ENCODE results near the gene TAS2R7. TPM values are rescaled to one million over a fixed set of nuclear protein-coding genes. Genes with fewer than 3 reads are reported as not detected.

The TAS2R7 gene
- not detected in 2 replicates for total RNA-seq

- no peaks in the 10 kb centered on the region for H3K4me1 Mint-ChIP-seq (ENCODE audit: low read depth)
- H3K27me3 Mint-ChIP-seq (ENCODE audit: low read depth), result peaks cover 19% of the 10 kb centered on the region
Measured at GRCh38 chr12:10802587-10802986, at the start of gene TAS2R7. Gene TAS2R7, minus strand, starts transcription at chr12:10802627. Its CDS starts 57 bp downstream, at chr12:10802570.

DNA sequence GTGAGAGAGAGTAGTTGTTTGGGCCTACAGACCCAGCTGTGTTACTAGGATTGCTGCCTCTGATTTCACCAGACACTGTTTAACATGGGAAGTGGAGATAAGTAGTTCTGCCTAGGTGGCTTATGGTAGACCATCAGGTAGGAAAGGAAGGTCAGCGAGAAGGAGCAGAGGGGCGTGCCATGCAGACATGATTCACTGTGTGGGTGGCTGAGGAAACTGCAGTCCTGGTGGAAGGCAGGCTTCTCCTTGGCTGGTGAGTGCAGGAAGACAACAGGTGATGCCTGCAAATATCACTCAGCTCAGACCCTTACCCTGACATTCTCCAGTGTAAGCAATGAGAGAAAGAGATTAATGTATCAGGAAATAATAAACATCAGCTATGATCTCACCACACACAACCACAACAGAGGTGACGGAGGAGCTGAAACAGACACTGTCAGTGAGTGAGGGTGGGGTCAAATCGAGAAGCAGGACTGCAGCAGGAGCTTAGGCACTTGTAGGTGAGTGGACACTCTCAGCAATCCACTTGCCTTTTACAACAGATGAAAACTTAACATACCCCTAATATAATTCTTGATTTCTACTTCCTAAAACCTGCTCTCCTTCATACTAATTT, 48.9 kb upstream of the TAS2R7 start:
- intact Hi-C loops (cut with micrococcal nuclease), result no loop called here
- DNase-seq (ENCODE audit: low spot score), result no peak
- H3K36me3 Mint-ChIP-seq (ENCODE audit: low read depth), result peaks cover 22% of the 10 kb centered on the region
- peaks cover 8% of the 10 kb centered on the region for H3K9me3 Mint-ChIP-seq
- H3K4me1 Mint-ChIP-seq (ENCODE audit: low read depth), result peaks cover 32% of the 10 kb centered on the region
- no peak overlapping the region for H3K27ac Mint-ChIP-seq
- no peak overlapping the region for H3K4me3 Mint-ChIP-seq (ENCODE audit: low read depth)
- H3K27me3 Mint-ChIP-seq (ENCODE audit: low read depth), result no peaks in the 10 kb centered on the region

More at GRCh38 chr12:10802587-10802986, at the start of gene TAS2R7:
- H3K36me3 Mint-ChIP-seq (ENCODE audit: low read depth), result no peaks in the 10 kb centered on the region
- no peaks in the 10 kb centered on the region for H3K9me3 Mint-ChIP-seq
- H3K27ac Mint-ChIP-seq, result no peak within 1 kb of the TSS
- intact Hi-C loops (cut with micrococcal nuclease), result no loop called here
- no peak for DNase-seq (ENCODE audit: low spot score)
- H3K4me3 Mint-ChIP-seq (ENCODE audit: low read depth), result no peak within 1 kb of the TSS

- intact Hi-C loops (cut with micrococcal nuclease), result no loop called here
- peak; percentile 34 for DNase-seq (ENCODE audit: low spot score)
- no peak within 1 kb of the TSS for H3K27ac Mint-ChIP-seq
Measured at GRCh38 chr12:10849425-10849878, 47.0 kb upstream of the TAS2R7 start, which contains the start of gene PRR4. Gene PRR4, minus strand, starts transcription at chr12:10849475. Its CDS starts 38 bp downstream, at chr12:10849437.

GRCh38 chr12:10847744-10848143, 45.3 kb upstream of the TAS2R7 start:
- Mint-ChIP-seq H3K4me3 (ENCODE audit: low read depth) (no peak overlapping the region), H3K27me3 (ENCODE audit: low read depth) (no peaks in the 10 kb centered on the region), H3K4me1 (ENCODE audit: low read depth) (peaks cover 32% of the 10 kb centered on the region), H3K27ac (no peak overlapping the region), H3K36me3 (ENCODE audit: low read depth) (peaks cover 15% of the 10 kb centered on the region), H3K9me3 (no peaks in the 10 kb centered on the region)
- intact Hi-C loops (cut with micrococcal nuclease), result no loop called here
- DNase-seq (ENCODE audit: low spot score), result no peak

More at GRCh38 chr12:10849425-10849878, 47.0 kb upstream of the TAS2R7 start, which contains the start of gene PRR4:
- no peak within 1 kb of the TSS for H3K4me3 Mint-ChIP-seq (ENCODE audit: low read depth)
- H3K9me3 Mint-ChIP-seq, result no peaks in the 10 kb centered on the region
- H3K4me1 Mint-ChIP-seq (ENCODE audit: low read depth), result peaks cover 32% of the 10 kb centered on the region
- H3K36me3 Mint-ChIP-seq (ENCODE audit: low read depth), result peaks cover 15% of the 10 kb centered on the region
- H3K27me3 Mint-ChIP-seq (ENCODE audit: low read depth), result no peaks in the 10 kb centered on the region

GRCh38 chr12:10842862-10843261, 40.4 kb upstream of the TAS2R7 start:
- no peak for DNase-seq (ENCODE audit: low spot score)
- no peaks in the 10 kb centered on the region for H3K9me3 Mint-ChIP-seq
- H3K27ac Mint-ChIP-seq, result no peak overlapping the region
- no peaks in the 10 kb centered on the region for H3K27me3 Mint-ChIP-seq (ENCODE audit: low read depth)
- peaks cover 4% of the 10 kb centered on the region for H3K36me3 Mint-ChIP-seq (ENCODE audit: low read depth)
- H3K4me3 Mint-ChIP-seq (ENCODE audit: low read depth), result no peak overlapping the region
- H3K4me1 Mint-ChIP-seq (ENCODE audit: low read depth), result no peaks in the 10 kb centered on the region
- intact Hi-C loops (cut with micrococcal nuclease), result no loop called here

DNA sequence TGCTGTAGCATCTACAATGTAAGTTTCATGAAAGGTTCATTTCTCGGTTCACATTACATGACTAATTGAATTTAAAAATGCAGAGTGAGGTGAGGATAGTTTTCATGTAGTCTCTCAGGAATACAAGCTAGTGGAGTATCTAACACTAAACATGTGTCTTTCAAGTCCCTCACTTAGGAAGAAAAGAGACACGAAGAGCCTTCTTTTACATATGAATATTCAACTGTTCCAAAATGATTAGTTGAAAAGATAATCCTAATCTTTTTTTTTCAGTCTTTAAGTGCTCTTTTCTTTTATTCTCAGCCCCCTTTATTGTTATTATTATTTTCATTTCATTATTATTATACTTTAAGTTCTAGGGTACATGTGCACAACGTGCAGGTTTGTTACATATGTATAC, 36.0 kb upstream of the TAS2R7 start:
- no peak overlapping the region for H3K4me3 Mint-ChIP-seq (ENCODE audit: low read depth)
- no peak overlapping the region for H3K27ac Mint-ChIP-seq
- no peaks in the 10 kb centered on the region for H3K4me1 Mint-ChIP-seq (ENCODE audit: low read depth)
- no peaks in the 10 kb centered on the region for H3K27me3 Mint-ChIP-seq (ENCODE audit: low read depth)
- intact Hi-C loops (cut with micrococcal nuclease), result no loop called here
- no peaks in the 10 kb centered on the region for H3K9me3 Mint-ChIP-seq
- H3K36me3 Mint-ChIP-seq (ENCODE audit: low read depth), result no peaks in the 10 kb centered on the region
- no peak for DNase-seq (ENCODE audit: low spot score)

DNA sequence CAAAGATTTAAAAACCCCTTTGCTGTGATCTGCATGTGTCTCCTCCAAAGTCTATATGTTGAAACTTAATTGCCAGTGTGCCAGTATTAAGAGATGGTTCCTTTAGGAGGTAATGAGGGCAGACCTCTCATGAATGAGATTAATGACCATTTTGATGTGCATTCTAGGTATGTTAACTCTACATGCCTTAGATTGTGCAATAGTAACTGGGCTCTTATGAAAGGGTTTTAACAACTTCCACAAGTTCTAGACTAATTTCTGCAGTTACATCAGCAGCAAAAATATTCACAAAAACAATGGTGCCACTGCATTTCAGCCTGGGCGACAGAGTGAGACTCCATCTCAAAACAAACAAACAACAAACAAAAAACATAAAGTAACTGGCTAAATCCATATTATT, 27.6 kb upstream of the TAS2R7 start:
- H3K4me1 Mint-ChIP-seq (ENCODE audit: low read depth), result no peaks in the 10 kb centered on the region
- H3K9me3 Mint-ChIP-seq, result no peaks in the 10 kb centered on the region
- H3K27ac Mint-ChIP-seq, result no peak overlapping the region
- H3K4me3 Mint-ChIP-seq (ENCODE audit: low read depth), result no peak overlapping the region
- intact Hi-C loops (cut with micrococcal nuclease), result no loop called here
- peaks cover 3% of the 10 kb centered on the region for H3K27me3 Mint-ChIP-seq (ENCODE audit: low read depth)
- no peaks in the 10 kb centered on the region for H3K36me3 Mint-ChIP-seq (ENCODE audit: low read depth)
- no peak for DNase-seq (ENCODE audit: low spot score)

GRCh38 chr12:10826258-10826657, 23.8 kb upstream of the TAS2R7 start, which contains the start of gene TAS2R10:
Gene TAS2R10, minus strand, starts transcription at chr12:10826358. Its CDS starts 89 bp downstream, at chr12:10826269.
- no peaks in the 10 kb centered on the region for H3K9me3 Mint-ChIP-seq
- intact Hi-C loops (cut with micrococcal nuclease), result no loop called here

GRCh38 chr12:10824957-10825356, 22.5 kb upstream of the TAS2R7 start:
- Mint-ChIP-seq H3K9me3 (no peaks in the 10 kb centered on the region), H3K27me3 (ENCODE audit: low read depth) (peaks cover 3% of the 10 kb centered on the region), H3K27ac (no peak overlapping the region), H3K36me3 (ENCODE audit: low read depth) (no peaks in the 10 kb centered on the region), H3K4me3 (ENCODE audit: low read depth) (no peak overlapping the region), H3K4me1 (ENCODE audit: low read depth) (no peaks in the 10 kb centered on the region)
- intact Hi-C loops (cut with micrococcal nuclease), result no loop called here
- DNase-seq (ENCODE audit: low spot score), result no peak

More at GRCh38 chr12:10826258-10826657, 23.8 kb upstream of the TAS2R7 start, which contains the start of gene TAS2R10:
- Mint-ChIP-seq H3K4me3 (ENCODE audit: low read depth) (no peak within 1 kb of the TSS), H3K4me1 (ENCODE audit: low read depth) (no peaks in the 10 kb centered on the region), H3K36me3 (ENCODE audit: low read depth) (no peaks in the 10 kb centered on the region), H3K27ac (no peak within 1 kb of the TSS), H3K27me3 (ENCODE audit: low read depth) (peaks cover 3% of the 10 kb centered on the region)
- DNase-seq (ENCODE audit: low spot score), result no peak

DNA sequence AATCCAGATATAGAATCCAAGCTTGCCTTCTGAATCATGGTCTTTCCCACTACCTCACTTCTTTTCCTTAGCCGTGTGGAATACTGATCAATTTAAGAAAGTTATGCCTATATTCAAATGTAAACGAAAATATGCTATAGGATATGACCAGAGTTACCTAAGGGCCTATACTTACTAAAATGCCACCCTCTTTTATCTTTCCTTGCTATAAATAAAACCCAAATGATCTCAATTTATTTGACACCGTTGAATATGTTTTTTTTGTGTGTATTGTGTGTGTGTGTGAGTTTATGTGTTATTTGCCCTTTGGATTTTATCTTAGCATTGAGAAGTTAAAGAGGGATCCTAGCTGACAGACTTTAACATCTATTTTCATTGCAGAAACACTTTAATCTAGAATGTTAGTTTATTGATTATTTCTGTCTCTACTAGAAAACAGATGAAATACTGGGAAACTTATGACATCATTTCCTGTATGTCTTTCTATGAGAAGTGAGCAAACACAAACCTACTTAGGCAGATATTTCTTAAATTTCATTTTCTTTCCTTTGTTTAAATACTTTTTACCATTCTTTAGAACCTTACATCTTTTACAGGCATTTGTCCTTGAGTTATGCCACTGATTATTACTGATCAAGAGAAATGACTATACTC, 9.6 kb upstream of the TAS2R7 start:
- no peaks in the 10 kb centered on the region for H3K36me3 Mint-ChIP-seq (ENCODE audit: low read depth)
- intact Hi-C loops (cut with micrococcal nuclease), result no loop called here
- no peak overlapping the region for H3K27ac Mint-ChIP-seq
- peaks cover 19% of the 10 kb centered on the region for H3K27me3 Mint-ChIP-seq (ENCODE audit: low read depth)
- no peaks in the 10 kb centered on the region for H3K4me1 Mint-ChIP-seq (ENCODE audit: low read depth)
- H3K4me3 Mint-ChIP-seq (ENCODE audit: low read depth), result no peak overlapping the region
- H3K9me3 Mint-ChIP-seq, result no peaks in the 10 kb centered on the region
- DNase-seq (ENCODE audit: low spot score), result no peak

GRCh38 chr12:10810068-10810467, 7.6 kb upstream of the TAS2R7 start, which contains the start of gene TAS2R9:
Gene TAS2R9, minus strand, starts transcription at chr12:10810168. Its CDS starts 93 bp downstream, at chr12:10810075.
- H3K9me3 Mint-ChIP-seq, result no peaks in the 10 kb centered on the region
- no peaks in the 10 kb centered on the region for H3K4me1 Mint-ChIP-seq (ENCODE audit: low read depth)
- H3K36me3 Mint-ChIP-seq (ENCODE audit: low read depth), result no peaks in the 10 kb centered on the region
- intact Hi-C loops (cut with micrococcal nuclease), result no loop called here
- DNase-seq (ENCODE audit: low spot score), result no peak
- no peak within 1 kb of the TSS for H3K4me3 Mint-ChIP-seq (ENCODE audit: low read depth)
- peaks cover 19% of the 10 kb centered on the region for H3K27me3 Mint-ChIP-seq (ENCODE audit: low read depth)
- no peak within 1 kb of the TSS for H3K27ac Mint-ChIP-seq

DNA sequence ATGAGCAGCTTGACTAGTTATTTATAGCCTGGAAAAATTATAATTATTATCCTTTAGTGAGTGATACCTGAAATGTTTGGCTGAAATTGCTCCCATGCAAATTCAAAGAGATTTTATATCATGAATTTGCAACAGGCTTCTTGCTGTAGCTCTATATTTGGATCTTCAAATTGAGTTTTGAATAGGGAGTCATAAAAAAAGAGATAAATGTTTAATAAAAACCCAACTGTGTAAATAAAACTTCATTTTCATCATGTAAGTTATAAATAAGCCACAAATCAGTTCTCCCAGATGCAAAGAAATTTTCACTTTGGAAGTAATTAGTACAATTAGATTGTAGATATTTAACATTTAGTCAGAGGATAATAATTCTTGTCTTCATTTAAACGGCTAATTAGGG, 4.8 kb upstream of the TAS2R7 start, which contains the start of gene TAS2R8:
TSS of gene TAS2R8 (minus strand) at position 101 of the 400 bp plus-strand sequence. CDS start 306 bp downstream, outside the sequence.
- peaks cover 16% of the 10 kb centered on the region for H3K27me3 Mint-ChIP-seq (ENCODE audit: low read depth)

DNA sequence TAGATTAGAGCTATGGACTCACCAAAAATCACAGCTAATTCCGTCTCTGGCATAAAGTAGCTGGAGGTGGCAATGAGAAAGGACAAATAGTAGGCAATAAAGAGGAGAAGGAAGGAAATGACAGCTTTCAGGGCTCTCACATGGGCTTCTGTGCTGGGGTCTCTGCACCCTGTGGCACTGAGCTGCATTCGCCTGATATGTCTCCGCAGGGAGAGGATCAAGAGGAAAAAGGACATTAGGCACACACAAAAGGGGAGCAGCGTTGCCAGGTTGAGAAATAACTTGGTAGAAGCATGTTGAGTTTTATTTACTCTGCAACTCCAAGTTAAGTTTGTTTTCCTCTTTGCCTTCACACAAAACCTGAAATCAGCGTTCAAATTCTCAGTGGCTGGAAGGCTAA, 686 bp downstream of the TAS2R7 start:
- Mint-ChIP-seq H3K4me1 (ENCODE audit: low read depth) (no peaks in the 10 kb centered on the region), H3K9me3 (no peaks in the 10 kb centered on the region), H3K36me3 (ENCODE audit: low read depth) (no peaks in the 10 kb centered on the region), H3K27ac (no peak overlapping the region), H3K27me3 (ENCODE audit: low read depth) (peaks cover 23% of the 10 kb centered on the region), H3K4me3 (ENCODE audit: low read depth) (no peak overlapping the region)
- DNase-seq (ENCODE audit: low spot score), result no peak
- intact Hi-C loops (cut with micrococcal nuclease), result no loop called here

More for the DNA sequence above, 4.8 kb upstream of the TAS2R7 start, which contains the start of gene TAS2R8:
- Mint-ChIP-seq H3K9me3 (no peaks in the 10 kb centered on the region), H3K36me3 (ENCODE audit: low read depth) (no peaks in the 10 kb centered on the region), H3K4me3 (ENCODE audit: low read depth) (no peak within 1 kb of the TSS), H3K4me1 (ENCODE audit: low read depth) (no peaks in the 10 kb centered on the region), H3K27ac (no peak within 1 kb of the TSS)
- no peak for DNase-seq (ENCODE audit: low spot score)
- intact Hi-C loops (cut with micrococcal nuclease), result no loop called here
